H7 (cell line): ENCODE results near the gene VLDLR. TPM values are rescaled to one million over a fixed set of nuclear protein-coding genes. Genes with fewer than 3 reads are reported as not detected.

Experiments
- DNase-seq: peaks from one replicate; pipeline ENCODE4 v3.0.0; 2012
- H3K27me3 ChIP-seq: 2 replicates; pipeline ENCODE4 v1.6.0; 2011; ENCODE audit warnings: mild to moderate bottlenecking, low read length; ENCODE audit not compliant: control insufficient read depth, insufficient read depth
- H3K36me3 ChIP-seq: replicated peaks from 2 replicates; pipeline ENCODE4 v1.5.1; 2011; ENCODE audit warnings: low read length; ENCODE audit not compliant: control insufficient read depth, insufficient read depth
- H3K4me3 ChIP-seq: 2 replicates; pipeline ENCODE4 v1.5.1; 2011; ENCODE audit warnings: low read depth, mild to moderate bottlenecking, control low read depth, low read length, moderate library complexity; ENCODE audit not compliant: insufficient read depth
- total RNA-seq: library from RNA; depleted of rRNA; stranded (reverse); fragments of >200 nt; shearing (Covaris generic); gene quantifications from 2 replicates; pipeline ENCODE4 v1.2.3, GENCODE V29; 2014

Gene VLDLR
- total RNA-seq, 1 experiment from 2014 or later, result 13.5 TPM

DNA sequence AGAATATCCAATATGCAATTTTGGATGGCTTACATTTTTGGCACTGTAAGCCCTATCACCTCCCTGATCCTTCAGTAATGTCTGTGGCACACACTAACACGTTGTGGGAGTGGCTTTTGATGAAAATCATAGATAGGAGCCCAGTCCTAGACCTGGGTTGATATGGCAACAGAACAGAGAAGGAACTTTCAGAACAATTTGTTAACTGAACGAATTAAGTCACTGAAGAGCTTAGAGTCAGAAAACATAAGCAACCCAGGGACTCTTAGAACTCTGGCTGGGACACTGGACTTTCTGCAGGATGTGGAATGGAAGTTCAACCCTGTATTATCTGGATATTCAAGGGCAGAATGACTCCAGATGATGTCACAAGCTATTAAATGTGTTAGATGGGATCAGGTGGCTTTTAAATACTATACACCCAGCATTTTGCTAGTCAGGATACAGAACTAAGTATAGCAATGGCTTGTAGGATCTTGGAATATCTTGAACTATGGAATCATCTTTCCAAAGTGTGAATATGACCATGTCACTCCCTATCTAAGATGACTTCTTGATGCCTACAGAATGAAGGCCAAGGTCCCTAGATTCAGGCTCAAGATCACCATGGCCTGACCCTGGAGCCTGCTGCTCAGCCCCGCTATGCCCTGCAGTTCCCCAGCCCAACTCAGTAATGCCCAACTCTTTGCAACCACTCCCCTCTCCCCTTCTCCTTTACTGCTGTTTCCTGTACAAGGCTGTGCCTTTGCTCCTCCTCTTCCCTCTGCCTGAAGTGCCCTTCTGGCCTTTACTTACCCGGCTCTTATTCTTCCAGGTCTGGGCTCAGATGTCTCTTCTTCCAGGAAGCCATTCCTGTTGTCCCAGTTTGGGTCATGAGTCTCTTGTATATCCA lies 42.8 kb downstream of the VLDLR start:
- H3K4me3 ChIP-seq, result no peak overlapping the region
- DNase-seq, result no peak
- no peaks in the 10 kb centered on the region; the same call in 1 of the 2 replicates for H3K36me3 ChIP-seq
- no peaks in the 10 kb centered on the region for H3K27me3 ChIP-seq

DNA sequence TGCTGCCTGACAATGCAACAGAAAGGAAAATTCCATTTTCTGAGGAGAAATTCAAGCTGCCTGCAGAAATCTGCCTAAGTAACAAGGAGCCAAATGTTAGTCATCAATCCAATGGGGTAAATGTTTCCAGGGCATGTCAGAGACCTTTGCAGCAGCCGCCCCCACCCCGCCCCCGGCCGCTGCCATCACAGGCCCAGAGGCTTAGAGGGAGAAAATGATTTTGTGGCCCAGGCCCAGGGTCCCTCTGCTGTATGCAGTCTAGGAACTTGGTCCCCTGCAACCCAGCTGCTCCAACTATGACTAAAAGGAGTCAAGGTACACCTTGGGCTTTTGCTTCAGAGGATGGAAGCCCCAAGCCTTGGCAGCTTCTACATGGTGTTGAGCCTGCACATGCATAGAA lies 45.0 kb downstream of the VLDLR start:
- no peaks in the 10 kb centered on the region; the same call in 1 of the 2 replicates for H3K36me3 ChIP-seq
- H3K4me3 ChIP-seq, result no peak overlapping the region
- no peak for DNase-seq
- H3K27me3 ChIP-seq, result no peaks in the 10 kb centered on the region

DNA sequence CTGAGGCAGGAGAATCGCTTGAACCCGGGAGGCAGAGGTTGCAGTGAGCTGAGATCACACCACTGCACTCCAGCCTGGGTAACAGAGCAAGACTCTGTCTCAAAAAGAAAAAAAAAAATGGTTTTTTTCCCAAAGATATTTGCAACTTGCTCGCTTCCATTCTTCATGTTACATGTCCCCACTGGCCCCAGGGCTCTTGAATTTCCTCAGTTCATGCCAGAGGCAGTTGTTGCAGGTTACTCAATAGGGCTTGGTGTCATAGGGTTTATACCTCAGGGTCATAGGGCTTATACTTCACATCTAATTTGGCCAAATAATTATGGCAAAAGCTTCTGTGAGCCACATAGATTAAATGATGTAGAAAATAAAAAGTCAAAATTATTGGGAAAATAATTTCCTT lies 51.6 kb downstream of the VLDLR start:
- no peak for DNase-seq
- no peak overlapping the region for H3K4me3 ChIP-seq
- no peaks in the 10 kb centered on the region for H3K27me3 ChIP-seq
- no peaks in the 10 kb centered on the region for H3K36me3 ChIP-seq

DNA sequence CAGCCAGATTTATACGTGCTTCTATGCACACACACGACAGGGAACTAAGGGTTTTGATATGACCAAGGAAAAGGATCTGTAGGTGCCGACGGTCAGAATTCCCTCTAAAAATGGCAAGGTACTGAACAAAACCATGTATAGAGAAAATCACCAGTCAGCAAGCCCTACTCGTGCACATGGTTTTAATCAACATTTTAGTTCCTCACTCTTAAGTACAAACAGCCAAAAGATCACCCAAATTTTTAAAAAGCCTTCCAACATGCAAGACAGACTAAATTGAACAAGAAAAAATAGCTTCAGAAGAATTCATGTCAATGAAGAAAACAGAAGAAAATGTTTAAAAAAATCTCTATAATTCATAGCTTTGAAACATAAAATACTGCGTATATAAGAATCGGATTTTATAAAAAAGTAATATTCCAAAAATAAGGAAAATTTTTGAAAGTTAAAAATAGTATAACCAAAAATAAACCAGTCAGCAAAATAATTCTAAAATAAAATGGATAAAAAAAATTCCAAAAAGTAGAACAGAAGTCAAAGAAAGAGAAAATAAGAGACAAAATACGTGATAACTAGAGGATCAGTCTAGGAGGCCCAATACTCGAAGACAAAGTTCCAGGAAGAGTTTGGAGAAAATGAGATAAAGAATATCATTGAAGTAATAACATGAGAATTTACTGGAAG lies 52.7 kb downstream of the VLDLR start:
- no peaks in the 10 kb centered on the region for H3K36me3 ChIP-seq
- H3K4me3 ChIP-seq, result no peak overlapping the region
- no peaks in the 10 kb centered on the region for H3K27me3 ChIP-seq
- DNase-seq, result no peak

DNA sequence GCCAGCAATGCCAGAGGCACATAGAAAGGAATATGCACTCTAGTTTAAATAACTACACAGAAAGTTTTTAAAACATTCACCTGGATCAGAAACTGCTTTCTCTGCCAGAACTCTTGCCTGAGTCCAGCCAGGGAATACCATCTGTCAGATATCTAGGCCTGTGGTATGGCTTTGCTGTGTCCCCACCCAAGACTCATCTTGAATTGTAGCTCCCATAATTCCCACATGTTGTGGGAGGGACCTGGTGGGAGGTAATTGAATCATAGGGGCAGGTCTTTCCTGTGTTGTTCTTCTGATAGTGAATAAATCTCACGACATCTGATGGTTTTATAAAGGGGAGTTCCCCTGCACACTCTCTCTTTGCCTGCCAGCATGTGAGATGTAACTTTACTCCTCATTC lies 54.2 kb downstream of the VLDLR start:
- no peaks in the 10 kb centered on the region for H3K27me3 ChIP-seq
- no peak for DNase-seq
- no peaks in the 10 kb centered on the region for H3K36me3 ChIP-seq
- H3K4me3 ChIP-seq, result no peak overlapping the region

DNA sequence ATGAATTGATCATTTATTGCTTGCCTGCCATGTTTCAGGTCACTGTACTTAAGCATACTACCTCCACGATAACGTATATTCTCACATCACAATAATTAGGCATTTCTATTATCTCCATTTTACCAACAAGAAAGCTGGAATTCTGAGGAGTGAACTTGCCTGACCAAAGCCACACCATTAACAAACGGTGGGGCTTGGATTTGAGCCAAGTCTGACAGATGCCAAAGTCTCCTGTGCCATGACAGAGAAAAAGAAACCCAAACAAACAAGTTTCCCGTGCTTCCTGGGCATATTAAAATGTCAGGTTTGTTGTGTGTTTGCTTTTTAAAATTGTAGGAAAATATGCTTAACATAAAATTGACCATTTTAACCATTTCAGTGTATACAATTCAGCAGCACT lies 54.9 kb downstream of the VLDLR start:
- DNase-seq, result no peak
- Histone ChIP-seq H3K36me3 (no peaks in the 10 kb centered on the region), H3K27me3 (no peaks in the 10 kb centered on the region), H3K4me3 (no peak overlapping the region)

DNA sequence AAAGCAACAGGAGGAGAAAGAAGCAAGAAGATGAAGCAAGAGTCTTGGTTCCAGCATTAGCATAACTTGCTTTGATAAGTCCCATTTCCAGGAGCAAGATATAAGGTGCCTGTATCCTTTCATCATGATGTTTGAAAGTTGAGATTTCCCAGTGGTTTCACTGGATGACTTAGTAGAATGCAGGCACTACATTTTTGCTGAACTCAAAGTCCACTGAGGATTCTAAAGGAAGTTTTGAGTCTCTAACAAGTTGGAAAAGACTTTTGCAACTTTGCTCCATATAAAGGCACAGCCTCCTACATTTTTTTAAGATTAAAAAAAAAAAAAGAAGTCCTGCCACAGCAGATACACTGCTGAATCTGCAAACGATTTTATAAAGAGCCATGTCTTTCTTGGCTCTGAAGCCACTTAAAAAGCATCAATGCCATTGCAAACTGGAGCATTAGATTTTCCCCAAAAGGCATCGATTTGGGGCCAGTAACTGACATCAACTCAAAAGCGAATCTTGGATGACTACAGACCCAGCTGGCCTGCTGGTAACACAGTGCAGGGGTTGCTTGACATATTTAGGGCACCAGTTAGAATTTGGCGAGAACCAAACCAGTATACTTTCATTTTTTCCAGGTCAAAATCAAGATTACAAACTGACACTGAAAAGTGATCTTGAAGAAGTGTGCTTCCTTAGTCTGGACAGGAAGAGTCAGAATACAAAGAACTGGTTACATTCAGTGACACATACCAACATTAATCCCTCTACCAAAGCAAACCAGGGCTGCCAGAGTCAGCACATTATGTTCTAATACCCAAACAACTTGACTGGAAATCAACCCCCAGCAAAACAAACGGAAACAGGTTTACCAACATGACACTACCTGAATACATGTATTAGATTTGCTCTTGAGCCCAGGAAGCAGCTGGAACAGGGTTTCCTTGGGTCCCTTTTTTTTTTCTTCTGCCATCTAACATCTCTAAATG lies 56.6 kb downstream of the VLDLR start:
- Histone ChIP-seq H3K36me3 (no peaks in the 10 kb centered on the region), H3K4me3 (no peak overlapping the region), H3K27me3 (no peaks in the 10 kb centered on the region)
- DNase-seq, result no peak

DNA sequence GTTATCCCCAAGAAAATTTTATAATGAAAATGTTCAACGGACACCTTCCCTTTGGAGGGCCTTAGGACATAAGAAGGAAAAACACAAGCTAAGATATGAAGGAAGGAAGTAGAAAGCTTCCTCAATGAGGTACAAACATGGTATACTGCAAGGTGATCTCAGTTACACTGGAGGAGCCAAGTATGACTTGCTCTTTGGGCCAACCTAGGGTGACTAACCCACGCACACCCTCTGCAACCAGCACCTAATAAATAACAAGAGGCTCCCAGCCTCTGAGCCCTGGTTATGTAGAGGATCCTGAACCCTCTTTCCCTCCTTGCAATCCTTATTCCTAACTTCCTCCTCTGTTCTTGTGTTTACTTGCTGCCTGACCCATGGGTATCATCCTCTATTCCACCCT lies 57.4 kb downstream of the VLDLR start:
- Histone ChIP-seq H3K4me3 (no peak overlapping the region), H3K27me3 (no peaks in the 10 kb centered on the region), H3K36me3 (no peaks in the 10 kb centered on the region)
- DNase-seq, result no peak

DNA sequence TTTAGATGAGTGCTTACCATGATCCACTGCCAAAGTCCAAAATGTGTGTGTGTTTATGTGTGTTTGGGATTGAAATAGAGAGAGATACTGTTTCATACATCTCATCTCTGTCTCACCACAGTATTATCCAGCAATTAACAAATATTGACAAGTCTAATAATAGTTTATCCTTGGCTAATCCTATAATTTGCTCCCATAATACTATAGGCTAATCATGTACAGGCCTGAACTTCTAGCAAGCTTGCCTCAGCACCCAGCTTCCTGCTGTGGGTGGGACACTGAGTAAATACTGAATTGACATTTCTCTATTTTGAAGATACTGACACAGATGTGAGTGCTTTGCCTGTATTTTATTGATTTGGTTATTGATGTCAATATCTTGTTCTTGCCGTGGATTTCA lies 60.4 kb downstream of the VLDLR start:
- DNase-seq, result no peak
- Histone ChIP-seq H3K27me3 (no peaks in the 10 kb centered on the region), H3K4me3 (no peak overlapping the region), H3K36me3 (no peaks in the 10 kb centered on the region)

DNA sequence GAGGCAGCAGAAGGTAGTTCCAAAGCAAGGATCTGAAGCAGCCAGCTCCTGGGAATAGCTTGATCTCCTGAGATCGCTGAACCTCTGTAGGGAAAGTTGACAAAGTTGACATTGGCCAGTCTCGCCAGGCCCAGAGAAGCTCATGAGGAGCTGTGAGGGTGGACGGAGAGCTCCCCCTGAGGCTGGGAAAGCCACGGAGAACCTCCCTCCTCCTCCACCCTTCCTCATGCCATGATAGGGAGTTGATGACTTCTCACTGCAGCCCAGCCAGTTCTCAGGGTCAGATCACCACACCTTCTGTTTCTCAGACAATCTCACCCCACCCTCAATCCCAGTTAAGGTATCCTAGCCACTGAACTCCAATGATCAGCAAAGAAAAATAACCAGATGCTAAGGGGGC lies 65.3 kb downstream of the VLDLR start:
- H3K36me3 ChIP-seq, result no peaks in the 10 kb centered on the region
- H3K4me3 ChIP-seq, result no peak overlapping the region
- H3K27me3 ChIP-seq, result no peaks in the 10 kb centered on the region
- DNase-seq, result peak; percentile 19

DNA sequence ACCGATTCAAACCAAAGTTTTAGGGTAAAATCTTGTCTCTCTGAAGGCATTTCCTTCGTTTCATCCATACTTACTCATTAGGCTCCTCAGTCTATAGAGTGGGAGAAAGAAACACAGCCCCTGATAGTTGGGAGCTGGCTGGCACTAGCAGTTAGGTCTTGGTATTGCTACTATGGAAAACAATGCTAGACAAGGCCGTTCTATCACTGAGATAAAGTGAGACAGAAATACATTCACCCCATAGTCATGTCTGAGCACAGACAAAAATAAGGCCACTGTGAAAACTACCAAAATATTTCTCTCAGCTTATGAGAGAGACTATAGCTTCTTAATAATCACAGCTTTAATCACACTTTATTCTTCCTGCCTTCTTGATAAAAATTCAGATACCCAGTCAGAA lies 67.0 kb downstream of the VLDLR start:
- Histone ChIP-seq H3K36me3 (no peaks in the 10 kb centered on the region), H3K27me3 (no peaks in the 10 kb centered on the region), H3K4me3 (no peak overlapping the region)
- no peak for DNase-seq

DNA sequence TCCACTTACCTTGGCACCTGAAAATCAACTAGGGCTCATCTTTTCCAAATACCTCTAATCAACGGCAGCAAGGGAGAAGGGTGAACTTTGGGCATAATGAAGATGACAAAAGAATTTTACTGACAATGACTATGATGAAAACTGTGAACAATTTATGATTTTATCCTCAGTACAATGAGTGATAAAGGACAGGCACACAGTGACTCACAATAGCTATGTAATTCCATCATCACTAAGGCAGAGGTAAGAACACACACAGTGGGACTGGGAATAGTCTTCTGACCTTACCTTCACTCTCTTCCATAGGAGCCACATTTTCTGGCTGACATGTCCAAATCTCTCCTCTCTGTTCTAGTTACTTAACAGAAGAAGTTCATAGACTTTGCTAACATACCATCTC lies 69.6 kb downstream of the VLDLR start:
- no peaks in the 10 kb centered on the region for H3K36me3 ChIP-seq
- no peak overlapping the region for H3K4me3 ChIP-seq
- H3K27me3 ChIP-seq, result no peaks in the 10 kb centered on the region
- DNase-seq, result no peak

DNA sequence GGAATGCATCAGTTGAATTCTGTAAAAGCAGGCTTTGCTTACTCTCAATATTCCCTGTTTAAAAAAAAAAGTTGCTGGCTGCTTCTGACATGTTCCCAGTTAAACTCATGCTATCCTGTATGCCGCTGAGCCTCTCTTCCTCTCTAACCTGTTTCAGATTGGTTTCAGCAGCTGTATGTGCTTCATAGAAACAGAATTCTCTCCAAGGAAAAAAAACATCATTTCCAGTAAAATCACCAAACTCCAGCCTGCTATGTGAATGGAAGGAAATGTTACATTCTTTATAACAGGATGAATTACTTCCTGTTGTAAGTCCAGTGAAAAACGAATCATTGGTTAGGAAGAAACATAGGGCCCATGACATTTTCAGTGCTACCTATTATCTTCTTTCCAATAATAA lies 70.0 kb downstream of the VLDLR start:
- Histone ChIP-seq H3K36me3 (no peaks in the 10 kb centered on the region), H3K4me3 (no peak overlapping the region), H3K27me3 (no peaks in the 10 kb centered on the region)
- no peak for DNase-seq

DNA sequence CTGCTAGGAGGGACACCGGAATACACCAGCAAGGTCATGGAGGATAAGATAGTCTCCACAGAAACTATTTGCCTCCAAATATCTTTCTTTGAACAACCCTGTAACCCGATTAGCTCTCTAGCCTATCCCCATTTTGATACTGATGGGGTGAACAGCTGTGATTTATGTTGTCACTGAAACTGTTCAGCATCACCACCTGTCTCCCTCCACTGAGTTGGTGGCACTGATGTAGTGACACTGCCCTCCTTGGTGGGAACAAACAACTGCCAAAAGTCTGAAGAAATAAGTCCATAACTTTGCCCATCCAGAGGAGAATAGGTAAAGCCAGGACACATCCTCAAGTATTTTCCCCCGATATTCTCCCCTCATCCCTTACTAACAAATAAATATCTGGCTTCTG lies 71.5 kb downstream of the VLDLR start:
- H3K36me3 ChIP-seq, result no peaks in the 10 kb centered on the region
- no peak overlapping the region for H3K4me3 ChIP-seq
- no peak for DNase-seq
- no peaks in the 10 kb centered on the region for H3K27me3 ChIP-seq
